Endometrial microvascular endothelial cells (primary cell): ENCODE measurements around the gene TMEM18. TPM values are rescaled to one million over a fixed set of nuclear protein-coding genes. Genes with fewer than 3 reads are reported as not detected.
"Not testable (repeated sequence)": the region's sequence is repeated elsewhere in the genome, so short reads cannot be mapped to it uniquely, and the experiment has no call there.

Experiments
- in situ Hi-C: cut with HindIII; loops from 2 replicates; pipeline ENCODE4 v1.10.0; 2017; ENCODE audit warnings: low sequenced_read_pairs, low pct_unique_long_range_greater_than_20kb; ENCODE audit errors: inconsistent ontology term
- total RNA-seq: library from RNA; depleted of rRNA; stranded (reverse); fragments of >200 nt; gene quantifications from one replicate; pipeline ENCODE4 v1.2.3, GENCODE V29; 2015; ENCODE audit errors: inconsistent ontology term

The TMEM18 gene
- total RNA-seq, 1 donor from 2014 or later, result 18.3 TPM

- in situ Hi-C loops, result no loop called here
Measured at GRCh38 chr2:694906-695510, 17.8 kb upstream of the TMEM18 start.

GRCh38 chr2:694174-694573 lies 17.0 kb upstream of the TMEM18 start:
- in situ Hi-C loops, result no loop called here

- in situ Hi-C loops, result no loop called here
Measured at GRCh38 chr2:693606-694005, 16.4 kb upstream of the TMEM18 start.

GRCh38 chr2:692767-693166 lies 15.6 kb upstream of the TMEM18 start:
- in situ Hi-C loops, result no loop called here

GRCh38 chr2:691821-692761 lies 14.9 kb upstream of the TMEM18 start:
- in situ Hi-C loops, result no loop called here

- in situ Hi-C loops, result no loop called here
Measured at GRCh38 chr2:690799-691198, 13.6 kb upstream of the TMEM18 start.

- in situ Hi-C loops, result no loop called here
Measured at GRCh38 chr2:689877-690510, 12.8 kb upstream of the TMEM18 start.

- in situ Hi-C loops, result no loop called here
Measured at GRCh38 chr2:689237-689636, 12.0 kb upstream of the TMEM18 start.

- in situ Hi-C loops, result no loop called here
Measured at GRCh38 chr2:688504-689076, 11.4 kb upstream of the TMEM18 start.

- in situ Hi-C loops, result no loop called here
Measured at GRCh38 chr2:685421-685820, 8.2 kb upstream of the TMEM18 start.

GRCh38 chr2:684913-685312 lies 7.7 kb upstream of the TMEM18 start:
- in situ Hi-C loops, result not testable (repeated sequence)

- in situ Hi-C loops, result no loop called here
Measured at GRCh38 chr2:682226-682625, 5.0 kb upstream of the TMEM18 start.

GRCh38 chr2:681312-681711 lies 4.1 kb upstream of the TMEM18 start:
- in situ Hi-C loops, result no loop called here

GRCh38 chr2:680496-680895 lies 3.3 kb upstream of the TMEM18 start:
- in situ Hi-C loops, result no loop called here

- in situ Hi-C loops, result no loop called here
Measured at GRCh38 chr2:678964-679363, 1.8 kb upstream of the TMEM18 start.

- in situ Hi-C loops, result no loop called here
Measured at GRCh38 chr2:677959-678550, 849 bp upstream of the TMEM18 start.

GRCh38 chr2:676647-677055 lies 555 bp downstream of the TMEM18 start:
- in situ Hi-C loops, result no loop called here

- in situ Hi-C loops, result no loop called here
Measured at GRCh38 chr2:675982-676646, 1.1 kb downstream of the TMEM18 start.

- in situ Hi-C loops, result no loop called here
Measured at GRCh38 chr2:675460-675859, 1.7 kb downstream of the TMEM18 start.
